ENCODE data around the gene MTHFD2L.

Gene MTHFD2L

GRCh38 chr4:74118600-74119338 is 39.1 kb upstream of the MTHFD2L start:
- DNase-seq (ENCODE audit: low read depth, low spot score), result no peak
- ChIA-PET POLR2A (interaction anchor here (0.8 kb wide), 1 partner anchor 9 kb away, joined by 4 read pairs; no protein-coding TSS in a partner anchor), CTCF (interaction anchor here (1.8 to 5.8 kb wide), 4 partner anchors 11 to 456 kb away, joined by 9 to 38 read pairs (median 9); partner anchors contain the start of gene CXCL2)
- H3K4me3 ChIP-seq (ENCODE audit: low read depth, low read length), result no peak overlapping the region
- no peak for TF ChIP-seq CTCF (IDR thresholded peaks at IDR 0.05; ENCODE audit: insufficient read depth, low read length, missing control alignments)

DNA sequence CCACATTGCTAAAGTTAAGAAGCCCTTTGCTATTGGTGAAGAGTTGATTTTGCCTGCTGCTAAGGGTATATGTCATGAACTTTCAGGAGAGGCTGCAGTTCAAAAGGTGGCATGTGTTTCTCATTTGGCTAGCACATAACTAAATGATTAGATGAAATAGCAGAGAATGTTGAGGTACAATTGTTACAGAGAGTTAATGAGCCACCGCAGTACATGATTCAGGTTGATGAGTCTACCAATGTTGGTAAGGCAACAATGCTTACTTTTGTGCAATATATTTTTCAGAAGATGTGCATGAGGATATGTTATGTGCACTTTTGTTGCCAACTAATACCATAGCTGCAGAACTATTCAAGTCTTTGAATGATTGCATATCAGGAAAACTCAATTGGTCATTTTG is 37.8 kb upstream of the MTHFD2L start:
- ChIA-PET CTCF (interaction anchor here (1.2 to 1.5 kb wide), 2 partner anchors 8 to 196 kb away, joined by 3 to 4 read pairs; no protein-coding TSS in a partner anchor), POLR2A (no interaction called here)
- DNase-seq (ENCODE audit: low read depth, low spot score), result no peak
- H3K4me3 ChIP-seq (ENCODE audit: low read depth, low read length), result no peak overlapping the region
- TF ChIP-seq CTCF (IDR thresholded peaks at IDR 0.05; ENCODE audit: insufficient read depth, low read length, missing control alignments), result no peak

DNA sequence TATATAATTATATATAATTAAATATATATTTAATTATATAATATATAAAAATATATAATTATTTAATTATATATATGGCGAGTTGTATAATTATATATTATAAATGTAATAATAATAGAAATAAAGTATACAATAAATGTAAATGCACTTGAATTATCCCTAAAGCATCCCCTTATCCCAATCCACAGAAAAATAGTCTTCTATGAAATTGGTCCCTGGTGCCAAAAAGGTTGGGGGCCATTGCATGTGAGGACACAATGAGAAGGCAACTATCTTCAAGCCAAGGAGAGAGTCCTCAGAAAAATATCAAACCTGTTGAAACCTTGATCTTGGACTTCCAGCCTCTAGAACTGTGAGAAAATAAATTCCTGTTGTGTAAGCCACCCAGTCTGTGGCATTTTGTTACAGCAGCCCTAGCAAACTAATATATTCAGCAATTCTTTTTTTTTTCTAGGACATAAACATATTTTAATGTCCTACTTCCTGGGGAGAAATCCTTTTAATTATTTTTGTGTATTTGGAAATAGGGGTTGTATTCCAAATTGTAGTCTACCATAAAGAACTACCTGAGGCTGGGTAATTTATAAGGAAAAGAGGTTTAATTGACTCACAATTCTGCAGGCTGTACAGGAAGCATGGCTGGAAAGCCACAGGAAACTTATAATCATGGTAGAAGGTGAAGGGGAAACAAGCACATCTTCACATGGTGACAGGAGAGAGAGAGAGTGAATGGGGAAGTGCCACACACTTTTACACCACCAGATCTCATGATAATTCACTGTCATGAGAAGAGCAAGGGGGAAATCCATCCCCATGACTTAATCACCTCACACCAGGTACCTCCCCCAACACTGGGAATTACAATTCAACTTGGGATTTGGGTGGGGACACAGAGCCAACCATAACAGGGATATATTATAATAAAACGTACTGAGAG is 36.0 kb upstream of the MTHFD2L start:
- no peak for DNase-seq (ENCODE audit: low read depth, low spot score)
- H3K4me3 ChIP-seq (ENCODE audit: low read depth, low read length), result no peak overlapping the region
- no peak for TF ChIP-seq CTCF (IDR thresholded peaks at IDR 0.05; ENCODE audit: insufficient read depth, low read length, missing control alignments)
- CTCF ChIA-PET, result interaction anchor here (1.5 kb wide), 1 partner anchor 10 kb away, joined by 4 read pairs; no protein-coding TSS in a partner anchor
- POLR2A ChIA-PET, result no interaction called here

DNA sequence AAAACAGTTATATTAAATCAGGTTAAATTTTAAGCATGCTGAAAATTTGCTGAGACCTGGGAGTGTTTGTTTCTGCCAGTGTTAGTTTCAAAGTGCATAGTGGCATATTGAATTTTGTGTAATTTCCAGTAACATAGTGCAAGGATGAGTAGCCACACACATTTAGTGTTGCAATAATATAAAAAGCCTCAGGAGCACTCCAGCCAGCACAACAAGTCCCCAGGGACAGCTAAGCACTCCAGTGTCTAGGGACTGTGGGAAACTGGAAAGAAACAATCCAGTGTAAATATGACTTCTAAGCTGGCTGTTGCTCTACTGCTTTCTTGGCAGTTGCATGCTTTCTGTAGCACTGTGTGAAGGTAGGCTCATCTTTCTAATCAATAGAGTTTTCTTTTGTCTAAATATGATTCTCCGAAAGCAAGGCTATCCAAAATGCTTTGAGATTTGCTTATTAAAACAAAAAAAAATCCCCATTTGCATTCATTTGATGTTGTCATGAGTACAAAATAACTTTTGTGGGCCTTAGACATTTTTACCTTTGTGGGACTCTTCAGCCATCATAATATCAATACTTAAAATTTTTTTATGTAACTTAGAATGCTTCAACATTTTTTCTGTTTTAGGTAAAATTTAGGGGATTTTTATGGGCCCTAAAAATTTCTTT is 34.7 kb upstream of the MTHFD2L start:
- POLR2A ChIA-PET, result no interaction called here
- CTCF ChIA-PET, result no interaction called here
- H3K4me3 ChIP-seq (ENCODE audit: low read depth, low read length), result no peak overlapping the region
- no peak for TF ChIP-seq CTCF (IDR thresholded peaks at IDR 0.05; ENCODE audit: insufficient read depth, low read length, missing control alignments)
- peak; percentile 77 for DNase-seq (ENCODE audit: low read depth, low spot score)

DNA sequence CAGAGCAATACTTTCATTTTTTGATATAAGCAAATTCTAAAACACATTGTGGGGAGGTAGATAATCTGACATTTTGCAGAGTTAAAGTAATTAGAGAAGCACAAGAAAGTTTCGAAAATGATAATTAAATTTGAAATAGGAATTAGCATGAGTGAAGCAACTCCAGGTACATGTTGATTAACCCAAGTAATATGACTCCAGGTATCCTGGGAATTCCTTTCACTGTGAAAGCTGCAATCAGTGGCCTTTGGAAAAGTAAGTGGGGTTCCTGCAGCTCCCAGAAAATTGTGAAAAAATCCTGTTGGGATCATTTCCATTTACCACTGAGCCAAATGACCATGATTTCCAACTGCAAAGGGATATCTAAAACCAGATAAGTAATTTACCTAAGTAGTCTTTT is 32.9 kb upstream of the MTHFD2L start:
- no peak overlapping the region for H3K4me3 ChIP-seq (ENCODE audit: low read depth, low read length)
- no peak for DNase-seq (ENCODE audit: low read depth, low spot score)
- ChIA-PET POLR2A (no interaction called here), CTCF (interaction anchor here (1.6 kb wide), 1 partner anchor 9 kb away, joined by 8 read pairs; no protein-coding TSS in a partner anchor)
- no peak for TF ChIP-seq CTCF (IDR thresholded peaks at IDR 0.05; ENCODE audit: insufficient read depth, low read length, missing control alignments)
